NB4 (cell line): ENCODE data around the gene ZNF407.

Experiments
- CTCF ChIP-seq: IDR thresholded peaks from one replicate; pipeline ENCODE4 v1.5.1; 2012; ENCODE audit warnings: low read depth, low read length
- MYC ChIP-seq: IDR thresholded peaks from 2 replicates; pipeline ENCODE4 v1.6.1; 2011; ENCODE audit warnings: low read depth, low read length
- POLR2A ChIP-seq: IDR thresholded peaks from 2 replicates; pipeline ENCODE4 v1.6.1; 2011; ENCODE audit warnings: mild to moderate bottlenecking; ENCODE audit not compliant: insufficient read length; ENCODE audit errors: extremely low read depth

GRCh38 chr18:75037689-75037955 is 440.0 kb downstream of the ZNF407 start:
- TF ChIP-seq CTCF: no peak
- TF ChIP-seq MYC: no peak
- no peak for TF ChIP-seq POLR2A
